HG02852 (cell line): Measurements from ENCODE around the gene LMCD1.
"Not testable (repeated sequence)": the region's sequence is repeated elsewhere in the genome, so short reads cannot be mapped to it uniquely, and the experiment has no call there.

Experiments
- ATAC-seq: cut with Tn5 transposase; IDR thresholded peaks from one replicate; pipeline ENCODE4 v1.9.1; 2021; ENCODE audit warnings: mild to moderate bottlenecking, moderate library complexity; ENCODE audit not compliant: unreplicated experiment

LMCD1 gene

DNA sequence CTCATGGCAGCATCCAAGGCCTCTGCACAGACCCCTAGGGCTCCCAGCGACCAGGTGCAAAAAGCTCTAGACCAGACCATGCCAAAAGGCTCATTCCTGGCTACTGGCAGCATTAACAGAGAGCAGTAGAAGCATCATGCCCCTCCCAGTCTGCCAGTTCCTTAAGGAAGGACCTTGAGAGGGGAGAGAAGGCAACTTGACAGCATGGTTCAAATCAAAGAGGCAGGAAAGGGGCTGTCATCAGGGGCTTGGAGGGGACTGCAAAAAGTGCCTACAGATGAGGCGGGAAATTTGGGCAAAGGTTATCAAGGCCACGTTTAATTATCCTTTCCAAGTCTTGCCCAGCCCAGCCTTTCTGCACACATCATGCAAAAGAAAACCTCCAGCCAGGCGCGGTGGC, 78.3 kb downstream of the LMCD1 start:
- ATAC-seq = no peak

- ATAC-seq = not testable (repeated sequence)
Observed at GRCh38 chr3:8580434-8580833, 78.8 kb downstream of the LMCD1 start.

- no peak for ATAC-seq
Observed at GRCh38 chr3:8581373-8581772, 79.8 kb downstream of the LMCD1 start.

DNA sequence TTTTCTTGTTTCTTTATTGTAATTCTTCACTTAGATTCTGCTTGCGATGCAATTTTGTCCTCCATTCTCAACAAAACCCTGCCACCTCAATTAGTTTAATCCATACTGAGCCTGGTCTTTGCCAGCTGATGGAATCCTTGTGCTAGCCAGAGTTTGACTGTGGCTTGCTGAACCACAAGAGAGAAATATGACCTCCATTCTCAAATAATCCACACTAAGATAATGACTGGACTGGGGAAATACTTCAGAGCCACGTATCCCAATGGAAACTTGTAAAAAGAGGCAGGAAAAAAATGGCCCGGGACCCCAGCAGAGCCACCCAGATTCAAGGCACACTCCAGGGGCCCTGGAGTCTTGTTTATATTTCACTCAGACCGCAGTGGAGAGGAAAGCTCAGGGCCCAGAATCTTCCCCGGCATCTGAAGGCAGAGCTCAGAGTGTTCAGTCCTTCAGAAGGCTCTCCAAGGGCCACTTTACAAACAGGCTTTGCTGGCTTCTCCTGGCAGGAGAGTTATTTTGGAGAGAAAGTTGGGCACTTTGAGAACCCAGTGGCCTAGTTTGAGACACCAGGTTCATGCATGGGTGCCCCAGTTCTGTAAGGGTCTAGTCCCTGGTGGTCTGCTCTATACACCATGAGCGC, 80.3 kb downstream of the LMCD1 start:
- no peak for ATAC-seq

- ATAC-seq = no peak
Observed at GRCh38 chr3:8584661-8585060, 83.0 kb downstream of the LMCD1 start.

DNA sequence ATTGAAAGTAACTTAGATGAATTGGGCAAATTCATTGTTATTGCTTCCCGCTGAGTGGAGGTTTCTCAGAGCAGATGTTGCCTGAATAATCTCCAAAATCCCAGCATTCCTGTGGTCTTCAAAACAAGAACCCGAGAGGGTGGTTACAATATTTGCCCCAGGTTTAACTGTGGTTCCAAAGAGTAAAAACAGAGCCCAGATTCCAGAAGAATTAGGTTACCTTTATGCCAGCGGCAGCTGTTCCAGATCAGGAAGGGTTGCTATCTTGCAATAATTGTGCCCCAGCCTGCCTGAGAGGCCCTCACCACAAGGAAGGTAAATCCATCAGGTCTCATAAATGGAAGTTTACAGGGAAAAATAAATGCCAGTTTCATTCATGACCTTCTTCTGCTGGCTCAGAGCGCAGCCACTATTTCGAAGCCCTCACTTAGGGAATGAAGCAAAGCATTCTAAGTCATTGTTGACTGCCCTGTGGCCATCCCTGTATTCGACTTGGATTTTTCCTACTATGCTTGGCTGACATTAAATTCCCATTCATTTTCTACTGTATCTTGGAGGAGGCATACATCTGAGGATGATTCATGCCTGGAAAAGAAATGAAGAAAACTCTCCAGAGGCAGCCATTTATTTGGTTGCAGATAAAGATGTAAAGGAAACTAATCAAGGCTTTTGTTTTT, 88.4 kb downstream of the LMCD1 start:
- no peak for ATAC-seq

DNA sequence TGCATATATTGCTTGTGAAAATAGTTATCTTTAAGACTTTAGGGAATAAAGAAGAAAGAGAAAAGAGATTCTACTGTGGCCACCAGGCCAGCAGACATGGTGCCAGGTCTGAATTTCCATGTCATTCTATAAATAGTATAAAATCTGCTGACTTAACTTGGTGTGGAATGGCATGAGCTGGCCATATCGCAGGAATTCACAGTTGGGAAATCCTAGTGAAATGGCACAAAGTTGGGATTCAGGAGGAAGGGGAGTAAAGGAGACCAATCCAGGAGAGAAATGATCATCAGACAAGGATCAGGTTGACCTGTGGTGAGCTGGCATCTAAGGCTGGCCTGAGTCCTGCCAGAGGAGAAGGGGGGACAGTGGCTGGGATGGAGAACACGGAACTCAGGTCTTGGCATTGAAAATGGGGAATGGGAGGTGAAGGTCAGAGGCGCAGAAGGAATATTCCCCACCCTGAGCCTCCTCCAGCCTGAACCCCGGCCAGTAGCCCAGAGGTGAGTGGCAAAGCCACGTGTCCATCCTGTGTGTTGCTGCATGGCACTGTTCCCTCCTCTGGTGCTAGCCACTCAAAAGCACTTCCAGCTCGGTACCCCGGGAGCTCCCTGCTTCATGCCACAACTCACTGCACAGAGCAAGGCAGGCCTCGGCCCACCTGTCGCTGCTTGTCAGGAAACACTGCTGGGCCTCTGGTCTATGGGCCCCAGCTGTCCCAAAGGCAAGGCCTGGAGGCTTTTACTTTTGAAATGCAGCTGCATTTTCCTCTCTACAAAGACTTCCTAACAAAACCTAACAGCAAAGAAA, 91.6 kb downstream of the LMCD1 start:
- ATAC-seq = no peak

DNA sequence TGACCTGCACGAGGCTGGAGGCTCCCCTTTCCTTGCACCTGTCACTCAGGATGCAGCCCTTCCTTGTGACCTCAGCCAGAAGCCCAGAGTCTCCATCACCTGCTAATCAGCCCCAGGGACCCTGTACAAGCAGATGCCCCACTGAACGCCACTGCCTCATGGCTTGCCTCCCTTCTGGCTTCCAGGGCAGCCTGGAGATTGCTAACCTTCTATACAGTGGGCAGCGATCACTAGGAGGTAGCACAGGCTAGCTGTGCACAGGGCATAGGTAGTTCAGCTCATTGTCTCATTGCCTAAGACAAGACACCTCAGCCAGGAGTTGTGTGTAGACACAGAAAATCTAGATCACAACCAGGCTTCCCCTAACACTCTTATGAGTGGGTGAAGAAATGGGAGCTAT, 93.6 kb downstream of the LMCD1 start:
- ATAC-seq = no peak

- no peak for ATAC-seq
Observed at GRCh38 chr3:8595695-8596115, 94.1 kb downstream of the LMCD1 start.

- ATAC-seq = no peak
Observed at GRCh38 chr3:8596321-8597218, 94.9 kb downstream of the LMCD1 start.

GRCh38 chr3:8597219-8597853, 95.7 kb downstream of the LMCD1 start:
- no peak for ATAC-seq

DNA sequence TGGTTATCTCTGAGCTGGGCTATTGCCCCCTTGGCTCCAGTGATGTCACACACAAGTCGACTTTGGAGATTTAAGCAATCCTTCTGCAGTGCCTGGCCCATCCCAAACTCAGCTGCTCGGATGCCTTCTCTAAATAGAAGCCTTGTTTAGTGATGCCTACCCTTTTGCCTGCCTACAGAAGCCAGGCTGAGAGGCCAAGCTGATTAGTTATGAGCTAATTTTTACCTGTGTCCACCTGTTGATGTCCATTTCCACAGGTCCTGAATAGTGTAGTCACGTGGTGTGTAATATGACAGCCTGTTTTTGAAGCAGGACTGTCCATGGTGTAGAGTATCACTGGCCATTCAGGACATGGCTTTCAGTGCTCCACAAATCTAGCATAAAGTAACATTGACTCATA, 97.5 kb downstream of the LMCD1 start:
- no peak for ATAC-seq

- ATAC-seq = no peak
Observed at GRCh38 chr3:8600457-8600856, 98.8 kb downstream of the LMCD1 start.

- ATAC-seq = no peak
Observed at GRCh38 chr3:8603115-8603710, 101.6 kb downstream of the LMCD1 start.

- ATAC-seq = no peak
Observed at GRCh38 chr3:8604006-8604405, 102.4 kb downstream of the LMCD1 start.

DNA sequence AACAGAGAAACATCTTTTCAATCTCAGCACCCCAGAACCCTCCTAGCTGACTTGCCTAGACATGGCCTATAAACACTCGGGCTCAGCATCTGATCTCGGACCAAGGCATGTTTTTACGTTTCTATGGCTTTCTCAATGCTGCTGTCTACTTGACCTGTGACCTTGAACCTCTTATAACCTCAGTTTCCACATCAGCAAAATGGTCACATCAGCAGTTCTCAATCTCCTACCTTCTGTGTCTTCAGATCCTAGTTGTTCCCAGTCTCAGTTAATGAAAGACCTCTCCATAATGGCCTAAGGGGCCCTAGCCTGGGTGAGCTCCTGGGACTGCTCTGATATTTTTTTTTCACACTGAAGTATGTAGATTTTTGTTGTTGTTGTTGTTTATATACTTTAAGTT, 103.4 kb downstream of the LMCD1 start:
- ATAC-seq = no peak

DNA sequence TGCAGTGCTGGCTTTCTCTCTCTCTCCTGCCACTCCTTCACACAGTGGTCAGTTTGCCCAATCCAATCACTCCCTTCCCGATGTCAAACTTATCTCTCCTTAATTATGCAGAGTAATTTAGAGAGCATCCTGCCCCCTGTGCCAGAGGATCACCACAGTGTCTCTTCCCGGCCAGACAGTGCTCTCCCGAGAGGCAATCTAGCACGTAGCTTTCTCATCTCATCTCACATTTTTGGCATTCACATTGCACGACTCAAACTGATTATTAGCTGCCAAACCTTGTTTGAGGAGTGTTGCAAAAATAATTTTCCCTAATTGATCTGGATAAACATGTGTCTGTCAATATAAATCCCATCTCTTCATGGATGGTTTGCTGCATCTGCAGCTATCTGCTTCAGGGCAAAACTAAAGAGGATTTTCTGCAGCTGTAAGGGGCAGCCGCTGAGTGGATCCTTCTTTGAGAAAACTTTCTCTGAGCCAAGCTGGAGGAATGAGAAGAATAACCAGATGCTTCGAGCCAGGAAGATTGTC, 105.1 kb downstream of the LMCD1 start:
- no peak for ATAC-seq

DNA sequence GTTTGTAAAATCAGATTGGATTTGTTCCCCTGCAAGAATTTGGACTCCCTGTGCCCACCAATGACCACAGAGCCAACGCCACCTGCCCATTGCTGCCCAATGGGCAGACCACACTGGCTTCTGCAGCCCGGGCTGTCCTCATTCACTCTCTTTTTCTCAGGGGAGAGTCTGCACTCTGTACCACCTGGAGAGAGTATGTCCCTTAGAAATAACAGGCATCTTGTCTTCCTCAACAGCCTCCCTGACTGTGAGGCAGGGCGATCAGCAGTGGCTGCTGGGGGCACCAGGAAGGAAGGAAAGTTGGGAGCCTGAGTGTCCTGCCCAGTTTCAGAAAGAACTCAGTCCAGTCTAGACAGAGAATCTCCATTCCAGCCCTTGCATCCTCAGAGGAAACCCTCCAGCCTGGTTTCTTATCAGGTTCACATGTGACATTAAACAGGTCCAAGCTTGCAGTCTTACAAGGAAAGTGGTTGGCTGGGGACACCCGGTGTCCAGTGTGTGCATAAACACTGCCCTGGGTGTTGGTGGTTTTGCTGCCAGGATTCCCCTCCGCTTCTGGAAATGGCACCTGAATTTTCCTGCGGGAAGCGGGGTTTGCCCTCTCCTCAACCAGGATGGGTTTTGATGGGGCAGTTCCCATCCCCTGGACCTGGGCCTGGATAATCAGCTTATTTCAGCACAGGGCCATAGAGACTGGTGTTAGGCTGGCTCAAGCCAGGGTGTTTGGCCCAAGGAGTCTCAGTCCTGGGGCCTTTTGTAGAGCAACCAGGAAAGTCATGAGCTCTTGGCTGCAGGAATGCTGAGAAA, 105.8 kb downstream of the LMCD1 start:
- peak; percentile 55 for ATAC-seq
